Endothelial cell of umbilical vein (primary cell): ENCODE results near the gene CCDC12. TPM values are rescaled to one million over a fixed set of nuclear protein-coding genes. Genes with fewer than 3 reads are reported as not detected.

Source experiments
- BruUV-seq: library from RNA; stranded (reverse); fragments of 400-500 nt; replicated peaks from 2 replicates; lab custom pipeline; 2021; lab: Mats Ljungman, UMichigan
- CTCF ChIA-PET: fragments of 300-600, 350-600 bp; sonication (Branson Sonifier 250); formaldehyde crosslinking; loops from one replicate; lab custom pipeline; 2021; ENCODE audit warnings: antibody characterized with exemption, inconsistent platforms; lab: Charles Lee
- POLR2A ChIA-PET: fragments of 300-600, 350-600 bp; sonication (Branson Sonifier 250); formaldehyde crosslinking; loops from one replicate; lab custom pipeline; 2021; ENCODE audit warnings: antibody characterized with exemption, inconsistent platforms; lab: Charles Lee
- DNase-seq: peaks from one replicate; pipeline ENCODE4 v3.0.0-alpha.2; 2011; ENCODE audit warnings: low read depth, low spot score
- FAIRE-seq: peaks from 2 replicates; lab custom pipeline; 2011; peaks lifted over from hg19 to GRCh38; lab: Jason Lieb, UNC
- H2AFZ ChIP-seq: 2 replicates; pipeline ENCODE4 v1.6.0; 2012; ENCODE audit warnings: low read depth, low read length, control low read depth, inconsistent platforms
- H3K27ac ChIP-seq: 2 replicates; pipeline ENCODE4 v1.5.1; 2011; ENCODE audit warnings: low read depth, mild to moderate bottlenecking, control low read depth, low read length, moderate library complexity; ENCODE audit not compliant: insufficient read depth
- H3K27me3 ChIP-seq, 2 experiments: 2 replicates each; pipeline versions ENCODE4 v1.6.0 to v1.6.1; 2011; ENCODE audit warnings: low read length in 2 of 2, mixed read lengths in 1 of 2; ENCODE audit not compliant: control insufficient read depth in 2 of 2, insufficient read depth in 2 of 2
- H3K36me3 ChIP-seq, 2 experiments: 2 replicates in 1 of 2; 3 replicates in 1 of 2; pipeline ENCODE4 v1.5.1; 2011; ENCODE audit warnings: low read length in 2 of 2, mild to moderate bottlenecking in 1 of 2, moderate library complexity in 1 of 2; ENCODE audit not compliant: control insufficient read depth in 2 of 2, insufficient read depth in 2 of 2; ENCODE audit errors: extremely low read depth in 1 of 2
- H3K4me1 ChIP-seq: 3 replicates; pipeline ENCODE4 v1.5.1; 2011; ENCODE audit warnings: mild to moderate bottlenecking, low read length; ENCODE audit not compliant: control insufficient read depth, insufficient read depth; ENCODE audit errors: extremely low read depth
- H3K4me2 ChIP-seq: 2 replicates; pipeline ENCODE4 v1.6.1; 2011; ENCODE audit warnings: low read length, control low read depth, mixed read lengths; ENCODE audit not compliant: insufficient read depth
- H3K4me3 ChIP-seq, 3 experiments: fragments of 200-600 bp in 1 of 3; sonication (generic), shearing (Covaris generic) in 1 of 3; replicated peaks in 1 of 3; 2 replicates each; pipeline ENCODE4 v1.5.1; 2011 to 2016; ENCODE audit warnings: control low read depth in 3 of 3, low read length in 3 of 3, mild to moderate bottlenecking in 2 of 3, inconsistent platforms in 1 of 3, low read depth in 1 of 3, moderate library complexity in 1 of 3; ENCODE audit not compliant: insufficient read depth in 1 of 3
- H3K79me2 ChIP-seq: 2 replicates; pipeline ENCODE4 v1.6.0; 2012; ENCODE audit warnings: low read length, inconsistent platforms; ENCODE audit not compliant: control insufficient read depth, insufficient read depth
- H3K9ac ChIP-seq: replicated peaks from 2 replicates; pipeline ENCODE3; 2011; ENCODE audit warnings: low read length, control low read depth; ENCODE audit not compliant: insufficient read depth; ENCODE audit errors: extremely low read depth
- H3K9me1 ChIP-seq: replicated peaks from 3 replicates; pipeline ENCODE4 v1.6.0; 2011; ENCODE audit warnings: mild to moderate bottlenecking, low read length; ENCODE audit not compliant: control insufficient read depth, insufficient read depth; ENCODE audit errors: extremely low read depth
- H3K9me3 ChIP-seq: replicated peaks from 2 replicates; pipeline ENCODE4 v1.5.1; 2012; ENCODE audit warnings: low read length, inconsistent platforms; ENCODE audit not compliant: control insufficient read depth, insufficient read depth
- H4K20me1 ChIP-seq: replicated peaks from 2 replicates; pipeline ENCODE3; 2011; ENCODE audit warnings: mild to moderate bottlenecking, low read length; ENCODE audit not compliant: control insufficient read depth, insufficient read depth; ENCODE audit errors: extremely low read depth
- EZH2 ChIP-seq: IDR thresholded peaks from 2 replicates; pipeline ENCODE4 v1.6.1; 2012; ENCODE audit warnings: borderline replicate concordance, low read depth, mild to moderate bottlenecking, moderate library complexity, low read length, inconsistent platforms; ENCODE audit not compliant: severe bottlenecking
- FOS ChIP-seq: IDR thresholded peaks from 2 replicates; pipeline ENCODE4 v1.6.1; 2011; ENCODE audit warnings: mild to moderate bottlenecking, low read length, moderate library complexity, borderline replicate concordance; ENCODE audit not compliant: insufficient read depth
- GATA2 ChIP-seq: IDR thresholded peaks from 2 replicates; pipeline ENCODE4 v1.7.0; 2011; ENCODE audit warnings: low read depth, mild to moderate bottlenecking, moderate library complexity, mixed read lengths, low read length; ENCODE audit not compliant: insufficient read length, insufficient read depth
- JUN ChIP-seq: IDR thresholded peaks from 2 replicates; pipeline ENCODE4 v1.6.1; 2011; ENCODE audit warnings: borderline replicate concordance, low read depth; ENCODE audit not compliant: insufficient read length, insufficient read depth
- MYC ChIP-seq: IDR thresholded peaks from one replicate; pipeline ENCODE4 v1.6.1; 2011; ENCODE audit warnings: mild to moderate bottlenecking, low read depth, low read length
- POLR2A ChIP-seq: IDR thresholded peaks from 2 replicates; pipeline ENCODE4 v1.6.1; 2012; ENCODE audit warnings: low read depth, mild to moderate bottlenecking, control low read depth, low read length
- POLR2AphosphoS5 ChIP-seq: IDR thresholded peaks from 2 replicates; pipeline ENCODE4 v1.6.1; 2012; ENCODE audit warnings: low read depth, mild to moderate bottlenecking, control low read depth, low read length, moderate library complexity; ENCODE audit not compliant: insufficient read depth
- dilution Hi-C: fragments of 300-500 bp; cut with MboI; formaldehyde crosslinking; loops from one replicate; pipeline ENCODE4 v1.15.0; 2019; ENCODE audit warnings: low sequenced_read_pairs; ENCODE audit not compliant: extremely low pct_ligation_motif_present
- intact Hi-C: fragments of 100-400 bp; cut with micrococcal nuclease; formaldehyde crosslinking; loops from one replicate; pipeline ENCODE4 v1.10.0; 2022
- polyA plus RNA-seq, 4 experiments: library from polyadenylated mRNA; depleted of rRNA in 3 of 4; stranded (reverse) in 3 of 4; unstranded in 1 of 4; fragments of >200 nt; gene quantifications; 2 replicates each; pipeline versions ENCODE4 v1.2.1 to v1.2.3, GENCODE V29; 2011 to 2012; ENCODE audit warnings: missing spikeins in 1 of 4
- total RNA-seq: library from RNA; stranded (reverse); gene quantifications from 2 replicates; pipeline ENCODE4 v1.2.3, GENCODE V29; 2021
- TF ChIP-seq, protein P1 (sequence below): IDR thresholded peaks from 2 replicates; pipeline ENCODE4 v1.6.1; 2011; ENCODE audit not compliant: insufficient read depth, insufficient read length
- TF ChIP-seq, protein P2 (sequence below), 2 donors: IDR thresholded peaks; 1 replicate in 1 of 2; 2 replicates in 1 of 2; pipeline ENCODE4 v1.5.1; 2011; ENCODE audit warnings: low read length in 2 of 2, mild to moderate bottlenecking in 2 of 2, moderate library complexity in 2 of 2, control low read depth in 1 of 2, inconsistent platforms in 1 of 2, low read depth in 1 of 2; ENCODE audit not compliant: insufficient read depth in 1 of 2; ENCODE audit errors: extremely low read depth in 1 of 2

The CCDC12 gene
- total and polyA plus RNA-seq, 2 donors (not counting 3 experiments of a cell fraction or from before 2014, with no cell fraction given) = 35.1 to 50.5 TPM

DNA sequence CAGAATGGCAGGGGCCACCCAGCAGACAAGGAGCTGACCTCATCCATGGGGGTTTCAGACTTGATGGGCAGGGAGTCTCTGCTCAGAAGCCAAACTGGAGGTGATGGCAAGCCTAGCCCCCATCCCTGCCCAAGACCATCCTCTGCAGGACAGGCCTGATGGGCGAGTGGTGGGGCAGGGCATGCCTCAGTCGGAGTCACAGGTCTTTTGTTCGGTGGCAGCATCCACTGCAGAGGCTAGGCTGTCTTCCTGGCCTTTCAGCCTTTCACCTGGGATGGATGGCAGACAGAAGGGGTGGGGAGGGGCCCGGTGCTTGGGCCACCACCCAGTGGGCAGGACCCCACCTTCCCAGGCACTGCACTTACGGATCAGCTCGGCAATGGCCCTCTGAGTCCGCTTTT lies 54.7 kb downstream of the CCDC12 start:
- no peaks in the 10 kb centered on the region for H3K27me3 ChIP-seq
- ChIA-PET POLR2A (no interaction called here), CTCF (no interaction called here)
- H3K4me3 ChIP-seq = no peak overlapping the region
- H3K36me3 ChIP-seq = peaks cover 8 to 43% of the 10 kb centered on the region in 2 experiments
- FAIRE-seq = no peak
- dilution Hi-C loops (no loop called here), intact Hi-C loops (loop anchor here (2.0 to 10.0 kb wide), 2 partner anchors 241 to 403 kb away; no protein-coding TSS in a partner anchor)
- no peak overlapping the region for H2AFZ ChIP-seq
- TF ChIP-seq, protein P1, sequence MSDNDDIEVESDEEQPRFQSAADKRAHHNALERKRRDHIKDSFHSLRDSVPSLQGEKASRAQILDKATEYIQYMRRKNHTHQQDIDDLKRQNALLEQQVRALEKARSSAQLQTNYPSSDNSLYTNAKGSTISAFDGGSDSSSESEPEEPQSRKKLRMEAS = no peak
- TF ChIP-seq EZH2 (no peak), POLR2AphosphoS5 (no peak), GATA2 (no peak), FOS (no peak), POLR2A (no peak), MYC (no peak), JUN (no peak)
- TF ChIP-seq, protein P2, sequence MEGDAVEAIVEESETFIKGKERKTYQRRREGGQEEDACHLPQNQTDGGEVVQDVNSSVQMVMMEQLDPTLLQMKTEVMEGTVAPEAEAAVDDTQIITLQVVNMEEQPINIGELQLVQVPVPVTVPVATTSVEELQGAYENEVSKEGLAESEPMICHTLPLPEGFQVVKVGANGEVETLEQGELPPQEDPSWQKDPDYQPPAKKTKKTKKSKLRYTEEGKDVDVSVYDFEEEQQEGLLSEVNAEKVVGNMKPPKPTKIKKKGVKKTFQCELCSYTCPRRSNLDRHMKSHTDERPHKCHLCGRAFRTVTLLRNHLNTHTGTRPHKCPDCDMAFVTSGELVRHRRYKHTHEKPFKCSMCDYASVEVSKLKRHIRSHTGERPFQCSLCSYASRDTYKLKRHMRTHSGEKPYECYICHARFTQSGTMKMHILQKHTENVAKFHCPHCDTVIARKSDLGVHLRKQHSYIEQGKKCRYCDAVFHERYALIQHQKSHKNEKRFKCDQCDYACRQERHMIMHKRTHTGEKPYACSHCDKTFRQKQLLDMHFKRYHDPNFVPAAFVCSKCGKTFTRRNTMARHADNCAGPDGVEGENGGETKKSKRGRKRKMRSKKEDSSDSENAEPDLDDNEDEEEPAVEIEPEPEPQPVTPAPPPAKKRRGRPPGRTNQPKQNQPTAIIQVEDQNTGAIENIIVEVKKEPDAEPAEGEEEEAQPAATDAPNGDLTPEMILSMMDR (IDR thresholded peaks at IDR 0.05; ENCODE audit: extremely low read depth in 1 of 2, insufficient read depth in 1 of 2, low read depth in 1 of 2, low read length in 2 of 2) = no peak
- peaks cover 11% of the 10 kb centered on the region for H3K79me2 ChIP-seq
- H3K9ac ChIP-seq = no peak overlapping the region
- H3K27ac ChIP-seq = no peak overlapping the region
- no peaks in the 10 kb centered on the region for H4K20me1 ChIP-seq
- no peaks in the 10 kb centered on the region for H3K9me1 ChIP-seq
- DNase-seq = no peak
- peaks cover 10% of the 10 kb centered on the region for H3K4me1 ChIP-seq
- BruUV-seq = no TSS peak
- no peak overlapping the region for H3K4me2 ChIP-seq
- H3K9me3 ChIP-seq = no peaks in the 10 kb centered on the region
